HCT116 (cell line): ENCODE measurements around the gene HSD17B13. TPM values are rescaled to one million over a fixed set of nuclear protein-coding genes. Genes with fewer than 3 reads are reported as not detected.

Source experiments
- ATAC-seq: fragments of 200-7000 bp; cut with Tn5 transposase; 2 replicates; pipeline ENCODE4 v1.9.1; 2020; ENCODE audit warnings: mild to moderate bottlenecking, moderate library complexity
- BruUV-seq: library from RNA; stranded (reverse); fragments of 400-500 nt; replicated peaks from 2 replicates; lab custom pipeline; 2021; lab: Mats Ljungman, UMichigan
- CTCF ChIA-PET: fragments of 300-600 bp; sonication (Branson Sonifier 250); formaldehyde crosslinking; loops from one replicate; lab custom pipeline; 2021; ENCODE audit warnings: antibody characterized with exemption; lab: Charles Lee
- POLR2A ChIA-PET: fragments of 300-600, 350-600 bp; sonication (Branson Sonifier 250); formaldehyde crosslinking; loops from one replicate; lab custom pipeline; 2021; ENCODE audit warnings: antibody characterized with exemption; lab: Charles Lee
- RAD21 ChIA-PET, 2 experiments: fragments of 300-600 bp; sonication (Branson Sonifier 250); formaldehyde crosslinking; loops; one replicate each; lab custom pipeline; 2023; ENCODE audit warnings: low total read pairs in 2 of 2; ENCODE audit not compliant: uncharacterized antibody in 2 of 2, unreplicated experiment in 2 of 2, low non-redundant PET in 1 of 2; lab: Charles Lee
- DNase-seq: peaks from one replicate; pipeline ENCODE4 v3.0.0-alpha.2; 2010; ENCODE audit warnings: low read depth, low spot score
- H2AFZ ChIP-seq: fragments of 200-600 bp; shearing (Covaris generic), sonication (generic); 2 replicates; pipeline ENCODE4 v1.6.1; 2017; ENCODE audit warnings: low read depth, mixed run types, mixed read lengths, antibody characterized with exemption, low read length; ENCODE audit not compliant: poor library complexity, severe bottlenecking
- H3K27ac ChIP-seq: 2 replicates; pipeline ENCODE4 v1.5.1; 2012; ENCODE audit warnings: low read depth, low read length
- H3K27me3 ChIP-seq: fragments of 200-600 bp; sonication (generic); 2 replicates; pipeline ENCODE4 v1.6.1; 2016; ENCODE audit warnings: mixed run types, low read length, mixed read lengths; ENCODE audit not compliant: insufficient read depth
- H3K36me3 ChIP-seq, 2 experiments: fragments of 200-500 bp in 1 of 2; fragments of 200-600 bp in 1 of 2; sonication (Bioruptor generic) in 1 of 2; sonication (generic) in 1 of 2; 2 replicates each; pipeline versions ENCODE4 v1.5.1 to v1.6.1; 2014 to 2016; ENCODE audit warnings: low read length in 2 of 2, inconsistent platforms in 1 of 2, mixed read lengths in 1 of 2, mixed run types in 1 of 2; ENCODE audit not compliant: insufficient read depth in 2 of 2, control insufficient read depth in 1 of 2
- H3K4me1 ChIP-seq, 2 experiments: fragments of 200-600 bp in 1 of 2; sonication (generic) in 1 of 2; 2 replicates each; pipeline versions ENCODE4 v1.5.1 to v1.6.1; 2012 to 2017; ENCODE audit warnings: low read length in 2 of 2, inconsistent platforms in 1 of 2, mild to moderate bottlenecking in 1 of 2, mixed read lengths in 1 of 2, mixed run types in 1 of 2, moderate library complexity in 1 of 2; ENCODE audit not compliant: insufficient read depth in 2 of 2, control insufficient read depth in 1 of 2
- H3K4me2 ChIP-seq: fragments of 200-600 bp; sonication (generic); 2 replicates; pipeline ENCODE4 v1.6.1; 2017; ENCODE audit warnings: mixed run types, low read length, mixed read lengths
- H3K4me3 ChIP-seq, 2 experiments: fragments of 200-600 bp in 1 of 2; sonication (generic) in 1 of 2; replicated peaks in 1 of 2; 2 replicates each; pipeline ENCODE4 v1.5.1; 2011 to 2016; ENCODE audit warnings: low read length in 2 of 2, control low read depth in 1 of 2, low read depth in 1 of 2, mild to moderate bottlenecking in 1 of 2, mixed read lengths in 1 of 2, mixed run types in 1 of 2
- H3K79me2 ChIP-seq: fragments of 200-600 bp; sonication (generic); 2 replicates; pipeline ENCODE4 v1.6.1; 2017; ENCODE audit warnings: mild to moderate bottlenecking, mixed run types, low read length, moderate library complexity, mixed read lengths; ENCODE audit not compliant: insufficient read depth
- H3K9ac ChIP-seq: fragments of 200-600 bp; sonication (generic); 2 replicates; pipeline ENCODE4 v1.6.1; 2016; ENCODE audit warnings: low read length, mixed read lengths
- H3K9me2 ChIP-seq: fragments of 200-600 bp; sonication (generic), shearing (Covaris generic); 2 replicates; pipeline ENCODE4 v1.6.1; 2017; ENCODE audit warnings: mixed run types, mild to moderate bottlenecking, moderate library complexity; ENCODE audit not compliant: insufficient read depth
- H3K9me3 ChIP-seq, 2 experiments: fragments of 200-500 bp in 1 of 2; fragments of 200-600 bp in 1 of 2; sonication (Bioruptor generic) in 1 of 2; sonication (generic) in 1 of 2; 2 replicates each; pipeline ENCODE4 v1.6.1; 2014 to 2017; ENCODE audit warnings: low read length in 2 of 2, mixed read lengths in 2 of 2, inconsistent platforms in 1 of 2, low read depth in 1 of 2, mild to moderate bottlenecking in 1 of 2, mixed run types in 1 of 2, moderate library complexity in 1 of 2; ENCODE audit not compliant: control insufficient read depth in 1 of 2, insufficient read depth in 1 of 2
- H4K20me1 ChIP-seq: fragments of 200-600 bp; sonication (generic), shearing (Covaris generic); 2 replicates; pipeline ENCODE4 v1.6.1; 2017; ENCODE audit warnings: mixed run types, mild to moderate bottlenecking, moderate library complexity; ENCODE audit not compliant: insufficient read depth
- CBX3 ChIP-seq: IDR thresholded peaks from 2 replicates; pipeline ENCODE4 v1.6.1; 2012; ENCODE audit warnings: low read depth
- ELF1 ChIP-seq: IDR thresholded peaks from 2 replicates; pipeline ENCODE4 v1.6.1; 2012; ENCODE audit warnings: low read depth, borderline replicate concordance
- EZH2 ChIP-seq: fragments of 200-600 bp; sonication (generic); IDR thresholded peaks from 2 replicates; pipeline ENCODE4 v1.6.1; 2017; ENCODE audit warnings: antibody characterized with exemption, mixed run types
- JUND ChIP-seq: IDR thresholded peaks from 2 replicates; pipeline ENCODE4 v1.6.1; 2012
- MAX ChIP-seq: IDR thresholded peaks from 2 replicates; pipeline ENCODE4 v1.6.1; 2012
- POLR2A ChIP-seq: IDR thresholded peaks from 2 replicates; pipeline ENCODE4 v1.7.0; 2011; ENCODE audit warnings: borderline replicate concordance; ENCODE audit not compliant: insufficient read depth, insufficient read length; ENCODE audit errors: extremely low read depth
- REST ChIP-seq: IDR thresholded peaks from 2 replicates; pipeline ENCODE4 v1.6.1; 2012; ENCODE audit warnings: low read depth
- SIN3A ChIP-seq: IDR thresholded peaks from 2 replicates; pipeline ENCODE4 v1.6.1; 2012; ENCODE audit warnings: low read depth
- SP1 ChIP-seq: IDR thresholded peaks from 2 replicates; pipeline ENCODE4 v1.6.1; 2012; ENCODE audit warnings: low read depth
- TCF7L2 ChIP-seq: IDR thresholded peaks from 2 replicates; pipeline ENCODE4 v1.7.0; 2011; ENCODE audit warnings: borderline replicate concordance, inconsistent platforms; ENCODE audit not compliant: insufficient read depth, insufficient read length; ENCODE audit errors: extremely low read depth
- intact Hi-C: fragments of 100-400 bp; cut with micrococcal nuclease; formaldehyde crosslinking; loops from 2 replicates; pipeline ENCODE4 v1.10.0; 2022
- total RNA-seq: library from RNA; stranded (reverse); gene quantifications from one replicate; pipeline ENCODE4 v1.2.1, GENCODE V29; 2021; ENCODE audit not compliant: unreplicated experiment

HSD17B13 gene
- total RNA-seq, 1 experiment from 2014 or later: 0.81 TPM

- TF ChIP-seq EZH2 (no peak), CBX3 (no peak), SP1 (no peak)
- TF ChIP-seq, all 23 proteins: peak for 0
These were observed 41.1 kb downstream of the HSD17B13 start (continued) for GRCh38 chr4:87281603-87282002.

GRCh38 chr4:87278335-87278794, 44.3 kb downstream of the HSD17B13 start:
- no peaks in the 10 kb centered on the region for H3K27me3 ChIP-seq
- ATAC-seq (no peak), DNase-seq (no peak)
- H3K9me3 ChIP-seq: no peaks in the 10 kb centered on the region
- no peaks in the 10 kb centered on the region for H3K79me2 ChIP-seq
- no TSS peak for BruUV-seq
- H3K4me1 ChIP-seq: no peaks in the 10 kb centered on the region
- no peak overlapping the region for H3K4me3 ChIP-seq
- ChIA-PET POLR2A (no interaction called here), CTCF (no interaction called here), RAD21 (no interaction called here)
- H4K20me1 ChIP-seq: no peaks in the 10 kb centered on the region
- H3K9ac ChIP-seq: no peak overlapping the region
- no peak for TF ChIP-seq REST
- TF ChIP-seq TCF7L2: no peak
- no peak for TF ChIP-seq POLR2A
- no peak for TF ChIP-seq CBX3
- TF ChIP-seq MAX: no peak
- TF ChIP-seq SIN3A: no peak
- TF ChIP-seq ELF1: no peak
- TF ChIP-seq JUND: no peak
- H3K9me2 ChIP-seq: no peaks in the 10 kb centered on the region; the same call in none of the 2 replicates
- intact Hi-C loops: no loop called here
- no peaks in the 10 kb centered on the region for H3K36me3 ChIP-seq
- H3K4me2 ChIP-seq: no peak overlapping the region
- no peak overlapping the region for H2AFZ ChIP-seq
- H3K27ac ChIP-seq: no peak overlapping the region
